HFFc6 (cell line): ENCODE data around the gene H6PD. TPM values are rescaled to one million over a fixed set of nuclear protein-coding genes. Genes with fewer than 3 reads are reported as not detected.

ENCODE experiments used
- DNase-seq: peaks from one replicate; pipeline ENCODE4 v3.0.0-alpha.2; 2018
- H3K27ac Mint-ChIP-seq: 2 replicates; pipeline ENCODE4 v1.8.0; 2020; ENCODE audit warnings: mild to moderate bottlenecking, mixed read lengths
- H3K27me3 Mint-ChIP-seq: 2 replicates; pipeline ENCODE4 v1.8.0; 2021; ENCODE audit warnings: mild to moderate bottlenecking, moderate library complexity, mixed read lengths; ENCODE audit not compliant: insufficient read depth
- H3K36me3 Mint-ChIP-seq: 2 replicates; pipeline ENCODE4 v1.8.0; 2021; ENCODE audit warnings: low read depth, mixed read lengths
- H3K4me1 Mint-ChIP-seq: 2 replicates; pipeline ENCODE4 v1.8.0; 2020; ENCODE audit warnings: low read depth, mixed read lengths
- H3K4me3 Mint-ChIP-seq: 2 replicates; pipeline ENCODE4 v1.8.0; 2020; ENCODE audit warnings: mild to moderate bottlenecking, moderate library complexity, mixed read lengths
- H3K9me3 Mint-ChIP-seq: 2 replicates; pipeline ENCODE4 v1.8.0; 2020; ENCODE audit warnings: mild to moderate bottlenecking, mixed read lengths
- CTCF ChIP-seq: fragments of 200-600 bp; sonication (generic); IDR thresholded peaks from 2 replicates; pipeline ENCODE4 v1.5.0; 2021; ENCODE audit warnings: antibody characterized with exemption, mild to moderate bottlenecking
- total RNA-seq, 6 experiments: library from RNA; stranded (reverse); fragmentation: NEBNext Ultra II Directional; extraction: Animal tissue kit (Norgen Biotek cat#: 25700); gene quantifications; 2 replicates in 1 of 6; 3 replicates in 5 of 6; pipeline ENCODE4 v1.2.3, GENCODE V29; 2021

The H6PD gene
- total RNA-seq, 6 experiments from 2014 or later = 14.6 to 19.6 (median 16.1) TPM

GRCh38 chr1:9261496-9261895 is 26.9 kb downstream of the H6PD start:
- no peak overlapping the region for H3K27ac Mint-ChIP-seq
- peaks cover 39% of the 10 kb centered on the region for H3K36me3 Mint-ChIP-seq
- TF ChIP-seq CTCF = no peak
- H3K9me3 Mint-ChIP-seq = peaks cover 37% of the 10 kb centered on the region
- no peak for DNase-seq
- no peak overlapping the region for H3K4me3 Mint-ChIP-seq
- no peaks in the 10 kb centered on the region; the same call in 1 of the 2 replicates for H3K27me3 Mint-ChIP-seq
- H3K4me1 Mint-ChIP-seq = peaks cover 4% of the 10 kb centered on the region

- no peak for TF ChIP-seq CTCF
- DNase-seq = no peak
- peaks cover 37% of the 10 kb centered on the region for H3K9me3 Mint-ChIP-seq
- no peak overlapping the region for H3K4me3 Mint-ChIP-seq
- no peak overlapping the region for H3K27ac Mint-ChIP-seq
- peaks cover 13% of the 10 kb centered on the region for H3K4me1 Mint-ChIP-seq
- H3K36me3 Mint-ChIP-seq = peaks cover 39% of the 10 kb centered on the region
- H3K27me3 Mint-ChIP-seq = no peaks in the 10 kb centered on the region; the same call in 1 of the 2 replicates
These were observed 27.8 kb downstream of the H6PD start for GRCh38 chr1:9262096-9262986.

DNA sequence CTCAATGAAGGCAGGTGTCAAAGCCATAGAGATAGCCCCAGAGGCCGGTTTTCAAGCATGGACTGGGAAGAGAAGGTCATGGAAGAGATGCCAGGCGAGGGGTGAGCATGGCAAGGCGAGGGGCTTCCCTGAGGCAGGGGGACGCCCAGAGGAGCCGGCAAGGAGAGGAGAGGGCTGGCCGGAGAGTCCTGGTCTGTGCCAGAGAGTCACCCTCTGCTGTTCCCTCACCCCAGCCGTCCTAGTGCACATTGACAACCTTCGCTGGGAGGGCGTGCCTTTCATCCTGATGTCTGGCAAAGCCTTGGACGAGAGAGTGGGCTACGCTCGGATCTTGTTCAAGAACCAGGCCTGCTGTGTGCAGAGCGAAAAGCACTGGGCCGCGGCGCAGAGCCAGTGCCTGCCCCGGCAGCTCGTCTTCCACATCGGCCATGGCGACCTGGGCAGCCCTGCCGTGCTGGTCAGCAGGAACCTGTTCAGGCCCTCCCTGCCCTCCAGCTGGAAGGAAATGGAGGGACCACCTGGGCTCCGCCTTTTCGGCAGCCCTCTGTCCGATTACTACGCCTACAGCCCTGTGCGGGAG is 28.8 kb downstream of the H6PD start:
- no peak for DNase-seq
- H3K27me3 Mint-ChIP-seq = no peaks in the 10 kb centered on the region; the same call in 1 of the 2 replicates
- no peak overlapping the region for H3K27ac Mint-ChIP-seq
- no peak overlapping the region for H3K4me3 Mint-ChIP-seq
- TF ChIP-seq CTCF = no peak
- H3K9me3 Mint-ChIP-seq = peaks cover 28% of the 10 kb centered on the region
- H3K4me1 Mint-ChIP-seq = peaks cover 15% of the 10 kb centered on the region
- peaks cover 31% of the 10 kb centered on the region for H3K36me3 Mint-ChIP-seq

DNA sequence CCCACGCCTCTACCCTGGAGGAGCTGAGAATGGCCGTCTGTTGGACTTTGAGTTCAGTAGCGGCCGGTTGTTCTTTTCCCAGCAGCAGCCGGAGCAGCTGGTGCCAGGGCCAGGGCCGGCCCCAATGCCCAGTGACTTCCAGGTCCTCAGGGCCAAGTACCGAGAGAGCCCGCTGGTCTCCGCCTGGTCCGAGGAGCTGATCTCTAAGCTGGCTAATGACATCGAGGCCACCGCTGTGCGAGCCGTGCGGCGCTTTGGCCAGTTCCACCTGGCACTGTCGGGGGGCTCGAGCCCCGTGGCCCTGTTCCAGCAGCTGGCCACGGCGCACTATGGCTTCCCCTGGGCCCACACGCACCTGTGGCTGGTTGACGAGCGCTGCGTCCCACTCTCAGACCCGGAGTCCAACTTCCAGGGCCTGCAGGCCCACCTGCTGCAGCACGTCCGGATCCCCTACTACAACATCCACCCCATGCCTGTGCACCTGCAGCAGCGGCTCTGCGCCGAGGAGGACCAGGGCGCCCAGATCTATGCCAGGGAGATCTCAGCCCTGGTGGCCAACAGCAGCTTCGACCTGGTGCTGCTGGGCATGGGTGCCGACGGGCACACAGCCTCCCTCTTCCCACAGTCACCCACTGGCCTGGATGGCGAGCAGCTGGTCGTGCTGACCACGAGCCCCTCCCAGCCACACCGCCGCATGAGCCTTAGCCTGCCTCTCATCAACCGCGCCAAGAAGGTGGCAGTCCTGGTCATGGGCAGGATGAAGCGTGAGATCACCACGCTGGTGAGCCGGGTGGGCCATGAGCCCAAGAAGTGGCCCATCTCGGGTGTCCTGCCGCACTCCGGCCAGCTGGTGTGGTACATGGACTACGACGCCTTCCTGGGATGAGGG is 29.7 kb downstream of the H6PD start:
- Mint-ChIP-seq H3K9me3 (peaks cover 20% of the 10 kb centered on the region), H3K4me1 (peaks cover 15% of the 10 kb centered on the region), H3K36me3 (peaks cover 25% of the 10 kb centered on the region), H3K27me3 (no peaks in the 10 kb centered on the region; the same call in 1 of the 2 replicates), H3K27ac (no peak overlapping the region), H3K4me3 (no peak overlapping the region)
- TF ChIP-seq CTCF = no peak
- no peak for DNase-seq

DNA sequence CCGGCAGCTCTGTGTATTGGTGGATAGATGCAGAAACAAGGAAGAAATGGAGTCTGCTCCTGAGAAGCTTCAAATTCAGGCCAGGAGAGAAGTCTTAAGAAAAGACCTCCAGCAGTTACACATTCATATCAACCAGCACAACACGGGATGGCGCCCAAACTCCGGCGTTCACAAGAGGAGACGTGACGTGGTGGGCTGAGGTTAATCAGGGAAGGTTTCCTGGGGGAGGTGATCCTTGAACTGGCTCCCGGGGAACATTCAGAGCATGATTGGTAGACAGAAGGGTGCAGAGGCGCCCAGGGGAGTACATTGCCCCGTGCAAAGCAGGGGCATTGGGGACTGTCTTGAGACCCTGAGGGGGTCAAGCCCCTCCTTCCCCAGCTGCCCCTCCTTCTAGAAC is 30.5 kb downstream of the H6PD start:
- Mint-ChIP-seq H3K27me3 (no peaks in the 10 kb centered on the region; the same call in 1 of the 2 replicates), H3K36me3 (peaks cover 17% of the 10 kb centered on the region), H3K9me3 (peaks cover 12% of the 10 kb centered on the region), H3K4me3 (no peak overlapping the region), H3K4me1 (peaks cover 15% of the 10 kb centered on the region), H3K27ac (no peak overlapping the region)
- DNase-seq = no peak
- TF ChIP-seq CTCF = no peak
